Breast epithelium (tissue), 4 donors: ENCODE results near the gene GANAB. TPM values are rescaled to one million over a fixed set of nuclear protein-coding genes. Genes with fewer than 3 reads are reported as not detected.
A peak's percentile ranks its signal among the peaks of the same experiment; 100 is the strongest.
"Not testable (repeated sequence)": the region's sequence is repeated elsewhere in the genome, so short reads cannot be mapped to it uniquely, and the experiment has no call there.

Experiments used
- DNase-seq, 2 donors: peaks; one replicate each; pipeline ENCODE4 v3.0.0-alpha.2; 2019; ENCODE audit warnings: low spot score in 2 of 2
- H3K27ac ChIP-seq, 2 donors: fragments of 200-600 bp; sonication (generic) in 1 of 2; one replicate each; pipeline ENCODE4 v1.5.1; 2016 to 2019; ENCODE audit warnings: mild to moderate bottlenecking in 1 of 2
- H3K27me3 ChIP-seq, 2 donors: fragments of 200-600 bp; sonication (generic) in 1 of 2; one replicate each; pipeline versions ENCODE4 v1.5.1 to v1.6.0; 2017 to 2019; ENCODE audit warnings: control low read depth in 1 of 2, mild to moderate bottlenecking in 1 of 2
- H3K36me3 ChIP-seq: fragments of 200-600 bp; one replicate; pipeline ENCODE4 v1.5.1; 2019
- H3K4me1 ChIP-seq, 2 donors: fragments of 200-600 bp; sonication (generic); one replicate each; pipeline ENCODE4 v1.5.1; 2016 to 2019; ENCODE audit warnings: control low read depth in 1 of 2
- H3K4me3 ChIP-seq, 3 donors: fragments of 200-600 bp; sonication (generic); 1 replicate in 2 of 3; 2 replicates in 1 of 3; pipeline ENCODE4 v1.5.1; 2016 to 2019; ENCODE audit warnings: mild to moderate bottlenecking in 3 of 3, moderate library complexity in 2 of 3
- H3K9me3 ChIP-seq, 2 donors: fragments of 200-600 bp; sonication (generic) in 1 of 2; one replicate each; pipeline ENCODE4 v1.5.1; 2016 to 2019; ENCODE audit warnings: control low read depth in 1 of 2
- POLR2A ChIP-seq: fragments of 450-650 bp; IDR thresholded peaks from one replicate; pipeline ENCODE4 v1.6.1; 2016; ENCODE audit warnings: antibody characterized with exemption, mild to moderate bottlenecking, moderate library complexity
- POLR2AphosphoS5 ChIP-seq, 3 donors: sonication (generic); formaldehyde crosslinking; IDR thresholded peaks; one replicate each; pipeline ENCODE4 v1.6.1; 2017; ENCODE audit warnings: antibody characterized with exemption in 3 of 3
- intact Hi-C: fragments of 100-400 bp; cut with DNase I; formaldehyde crosslinking; loops from one replicate; pipeline ENCODE4 v1.15.1; 2023; ENCODE audit warnings: low total_unique reads
- total RNA-seq, 3 donors: library from RNA; depleted of rRNA; stranded (reverse); fragments of >200 nt; gene quantifications; one replicate each; pipeline ENCODE4 v1.1.0, GENCODE V29; 2016
- TF ChIP-seq, protein P1 (sequence below), 3 donors: fragments of 450-650 bp; IDR thresholded peaks; one replicate each; pipeline ENCODE4 v1.5.1; 2016 to 2017; ENCODE audit warnings: antibody characterized with exemption in 3 of 3, mild to moderate bottlenecking in 3 of 3, moderate library complexity in 3 of 3

GANAB gene
- total RNA-seq, 3 donors from 2014 or later: 114 to 116 (median 116) TPM

DNA sequence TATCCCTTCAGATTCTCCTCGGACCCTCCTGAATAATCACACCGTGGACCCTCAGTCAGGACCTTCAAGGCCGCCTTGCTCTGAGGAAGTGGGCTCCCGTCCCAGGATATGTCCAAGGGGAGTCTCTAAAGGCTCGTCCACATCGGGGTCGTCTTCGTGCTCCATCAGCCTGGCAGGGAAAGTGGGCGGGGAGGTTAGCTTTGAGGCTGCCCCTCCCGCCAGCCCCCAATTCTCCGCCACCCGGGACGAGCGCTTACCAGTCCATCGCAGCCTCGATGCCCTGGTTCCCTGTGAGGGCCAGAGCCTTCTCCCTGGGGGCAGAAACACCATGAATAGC, 32.0 kb upstream of the GANAB start:
- Histone ChIP-seq H3K36me3 (no peaks in the 10 kb centered on the region), H3K27me3 (no peaks in the 10 kb centered on the region), H3K4me1 (peaks cover 3 to 8% of the 10 kb centered on the region in 2 donors), H3K4me3 (peak overlapping the region; percentile 85 to 98 (median 98)), H3K9me3 (no peaks in the 10 kb centered on the region), H3K27ac (peak overlapping the region; percentile 92 to 93)
- TF ChIP-seq POLR2AphosphoS5 (IDR thresholded peaks at IDR 0.05) (no peak), POLR2A (no peak)
- TF ChIP-seq, protein P1, sequence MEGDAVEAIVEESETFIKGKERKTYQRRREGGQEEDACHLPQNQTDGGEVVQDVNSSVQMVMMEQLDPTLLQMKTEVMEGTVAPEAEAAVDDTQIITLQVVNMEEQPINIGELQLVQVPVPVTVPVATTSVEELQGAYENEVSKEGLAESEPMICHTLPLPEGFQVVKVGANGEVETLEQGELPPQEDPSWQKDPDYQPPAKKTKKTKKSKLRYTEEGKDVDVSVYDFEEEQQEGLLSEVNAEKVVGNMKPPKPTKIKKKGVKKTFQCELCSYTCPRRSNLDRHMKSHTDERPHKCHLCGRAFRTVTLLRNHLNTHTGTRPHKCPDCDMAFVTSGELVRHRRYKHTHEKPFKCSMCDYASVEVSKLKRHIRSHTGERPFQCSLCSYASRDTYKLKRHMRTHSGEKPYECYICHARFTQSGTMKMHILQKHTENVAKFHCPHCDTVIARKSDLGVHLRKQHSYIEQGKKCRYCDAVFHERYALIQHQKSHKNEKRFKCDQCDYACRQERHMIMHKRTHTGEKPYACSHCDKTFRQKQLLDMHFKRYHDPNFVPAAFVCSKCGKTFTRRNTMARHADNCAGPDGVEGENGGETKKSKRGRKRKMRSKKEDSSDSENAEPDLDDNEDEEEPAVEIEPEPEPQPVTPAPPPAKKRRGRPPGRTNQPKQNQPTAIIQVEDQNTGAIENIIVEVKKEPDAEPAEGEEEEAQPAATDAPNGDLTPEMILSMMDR (IDR thresholded peaks at IDR 0.05): no peak
- intact Hi-C loops: loop anchor here (5.0 kb wide), 1 partner anchor 861 kb away; the partner anchor contains the start of gene FADS1
- DNase-seq: no peak

DNA sequence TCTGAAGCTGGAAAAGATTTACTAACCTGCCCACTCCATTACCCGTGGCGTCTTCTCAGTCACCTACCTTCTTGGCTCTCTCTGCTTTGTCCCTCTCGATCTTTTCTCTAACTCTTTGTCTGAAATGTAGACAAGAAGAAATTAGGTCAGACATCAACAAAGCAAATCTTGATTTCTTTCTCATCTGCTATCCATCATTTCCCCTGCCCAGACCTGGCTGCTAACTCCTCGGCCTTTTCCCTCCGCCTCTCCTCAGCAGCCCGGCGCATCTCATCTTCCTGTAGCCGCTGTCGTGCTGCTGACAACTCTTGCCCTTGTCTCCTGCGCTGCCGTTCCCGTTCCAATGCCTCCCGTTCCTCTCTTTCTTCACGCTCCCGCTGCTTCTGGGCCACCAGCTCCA, 31.3 kb upstream of the GANAB start:
- Histone ChIP-seq H3K27ac (peak overlapping the region in 1 of 2 donors; percentile 7), H3K9me3 (no peaks in the 10 kb centered on the region), H3K36me3 (no peaks in the 10 kb centered on the region), H3K4me3 (peak overlapping the region; percentile 85 to 98 (median 98)), H3K4me1 (peaks cover 3 to 11% of the 10 kb centered on the region in 2 donors), H3K27me3 (no peaks in the 10 kb centered on the region)
- intact Hi-C loops: loop anchor here (5.0 kb wide), 1 partner anchor 860 kb away; the partner anchor contains the start of gene FADS1
- no peak for TF ChIP-seq POLR2A
- no peak for TF ChIP-seq POLR2AphosphoS5 (IDR thresholded peaks at IDR 0.05)
- TF ChIP-seq, protein P1 (IDR thresholded peaks at IDR 0.05): no peak
- DNase-seq: no peak

DNA sequence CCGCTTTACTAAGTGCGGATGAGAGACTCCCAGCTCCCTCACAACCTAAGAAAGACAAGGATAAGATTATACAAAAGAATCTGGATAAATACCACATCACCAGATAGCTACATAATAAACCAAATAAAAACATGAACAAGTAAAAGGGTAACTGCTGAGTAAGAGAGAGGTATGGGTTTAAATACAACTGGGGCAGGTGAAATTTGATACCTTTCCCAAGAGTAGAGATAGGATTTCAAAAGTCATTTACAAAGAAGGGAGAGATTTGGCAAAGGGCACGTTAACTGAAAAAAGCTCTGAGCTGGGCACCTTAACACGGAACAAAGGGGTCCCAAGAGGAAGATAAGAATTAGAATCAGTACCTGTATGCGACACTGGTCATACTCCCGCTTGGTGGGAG, 30.7 kb upstream of the GANAB start:
- Histone ChIP-seq H3K36me3 (no peaks in the 10 kb centered on the region), H3K27ac (peak overlapping the region in 1 of 2 donors; percentile 7), H3K27me3 (no peaks in the 10 kb centered on the region), H3K4me3 (no peak overlapping the region), H3K9me3 (no peaks in the 10 kb centered on the region), H3K4me1 (peaks cover 3 to 13% of the 10 kb centered on the region in 2 donors)
- TF ChIP-seq POLR2AphosphoS5 (IDR thresholded peaks at IDR 0.05): no peak
- TF ChIP-seq, protein P1 (IDR thresholded peaks at IDR 0.05): no peak
- no peak for TF ChIP-seq POLR2A
- no peak for DNase-seq
- intact Hi-C loops: loop anchor here (5.0 kb wide), 1 partner anchor 860 kb away; the partner anchor contains the start of gene FADS1

DNA sequence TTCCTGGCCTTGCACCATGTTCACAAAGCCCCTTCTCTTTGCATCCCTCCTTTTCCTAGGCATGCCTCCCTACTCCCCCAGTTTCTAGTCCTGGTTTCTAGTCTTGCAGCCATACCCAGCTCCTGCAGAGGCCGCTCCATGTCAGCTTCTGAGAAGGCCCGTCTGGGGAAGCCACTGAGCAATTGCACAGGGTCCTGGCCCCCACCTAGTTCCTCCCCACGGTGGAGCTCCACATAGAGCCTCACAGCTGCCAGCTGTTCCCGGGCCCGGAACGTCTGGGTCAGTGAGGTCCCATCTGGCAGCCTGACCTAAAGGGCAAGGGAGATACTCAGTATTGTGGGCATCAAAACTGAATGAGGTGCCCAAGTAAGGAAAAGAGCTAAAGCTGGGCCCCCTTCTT, 30.3 kb upstream of the GANAB start:
- intact Hi-C loops: loop anchor here (5.0 kb wide), 1 partner anchor 859 kb away; the partner anchor contains the start of gene FADS1
- H3K36me3 ChIP-seq: no peaks in the 10 kb centered on the region
- H3K4me3 ChIP-seq: no peak overlapping the region
- H3K4me1 ChIP-seq: peaks cover 3 to 13% of the 10 kb centered on the region in 2 donors
- DNase-seq: no peak
- TF ChIP-seq POLR2A: no peak
- no peak for TF ChIP-seq POLR2AphosphoS5 (IDR thresholded peaks at IDR 0.05)
- TF ChIP-seq, protein P1 (IDR thresholded peaks at IDR 0.05): no peak
- H3K9me3 ChIP-seq: no peaks in the 10 kb centered on the region
- H3K27ac ChIP-seq: no peak overlapping the region
- no peaks in the 10 kb centered on the region for H3K27me3 ChIP-seq

DNA sequence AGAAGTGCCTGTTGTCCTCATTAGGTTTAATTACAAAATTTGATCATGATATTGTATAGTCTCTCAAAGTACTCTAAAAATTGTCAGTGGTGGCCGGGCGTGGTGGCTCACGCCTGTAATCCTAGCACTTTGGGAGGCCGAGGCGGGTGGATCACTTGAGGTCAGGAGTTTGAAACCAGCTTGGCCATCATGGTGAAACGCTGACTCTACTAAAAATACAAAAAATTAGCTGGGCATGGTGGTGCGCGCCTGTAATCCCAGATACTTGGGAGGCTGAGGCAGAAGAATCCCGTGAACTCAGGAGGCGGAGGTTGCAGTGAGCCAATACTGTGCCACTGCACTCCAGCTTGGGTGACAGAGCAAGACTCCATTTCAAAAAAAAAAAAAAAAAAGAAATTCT, 29.0 kb upstream of the GANAB start:
- DNase-seq, H3K36me3 ChIP-seq, H3K27me3 ChIP-seq, H3K4me3 ChIP-seq, H3K9me3 ChIP-seq, H3K27ac ChIP-seq: not testable (repeated sequence)
- intact Hi-C loops: loop anchor here (5.0 kb wide), 1 partner anchor 858 kb away; the partner anchor contains the start of gene FADS1
- peaks cover 5 to 13% of the 10 kb centered on the region in 2 donors for H3K4me1 ChIP-seq

DNA sequence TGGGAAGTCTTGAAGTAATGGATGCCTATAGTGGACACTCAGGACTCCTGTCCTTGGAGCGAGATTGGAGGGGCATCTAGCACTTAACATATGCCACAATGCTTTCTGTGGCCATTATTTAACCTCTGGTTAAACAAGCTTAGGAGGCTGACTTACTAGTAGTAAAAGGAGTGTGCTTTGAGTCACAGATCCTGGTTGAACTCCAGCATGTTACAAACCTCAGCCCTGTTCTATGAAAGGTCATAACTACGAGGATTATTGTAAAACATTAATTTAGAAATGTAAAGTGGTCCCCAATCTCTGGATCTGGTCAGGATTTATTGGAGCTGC, 26.7 kb upstream of the GANAB start:
- no peak for DNase-seq
- Histone ChIP-seq H3K36me3 (no peaks in the 10 kb centered on the region), H3K27ac (peak overlapping the region; percentile 90 to 93), H3K4me3 (no peak overlapping the region), H3K4me1 (peaks cover 3 to 11% of the 10 kb centered on the region in 2 donors), H3K9me3 (no peaks in the 10 kb centered on the region), H3K27me3 (no peaks in the 10 kb centered on the region)
- TF ChIP-seq, protein P1 (IDR thresholded peaks at IDR 0.05): no peak
- TF ChIP-seq POLR2AphosphoS5 (IDR thresholded peaks at IDR 0.05) (no peak), POLR2A (no peak)
- intact Hi-C loops: no loop called here
